ENCODE results near the gene PRKAR2B. TPM values are rescaled to one million over a fixed set of nuclear protein-coding genes. Genes with fewer than 3 reads are reported as not detected.

Gene PRKAR2B
- total and polyA plus RNA-seq, 4 donors = 3.5 to 15.0 (median 5.8) TPM

DNA sequence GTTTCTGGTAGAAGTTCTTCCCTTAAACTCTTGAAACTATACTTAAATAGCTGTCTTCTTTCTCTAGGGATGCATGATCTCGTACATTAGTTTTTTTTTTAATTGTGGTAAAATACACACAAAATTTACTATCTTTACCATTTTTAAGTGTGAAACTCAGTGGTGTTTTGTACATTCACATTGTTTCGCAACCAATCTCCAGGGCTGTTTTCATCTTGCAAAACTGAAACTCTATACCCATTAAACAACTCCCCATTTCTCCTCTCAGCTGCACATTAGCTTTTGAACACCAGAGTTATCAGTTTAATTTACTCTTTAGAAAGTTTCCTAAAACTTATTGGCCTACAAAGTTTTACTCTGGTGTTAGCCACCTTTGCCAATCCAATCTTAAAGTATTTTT lies 45.5 kb upstream of the PRKAR2B start:
- H3K4me3 ChIP-seq = no peak overlapping the region
- H3K27ac ChIP-seq (ENCODE audit: low read depth in 1 of 2, low read length in 1 of 2) = no peak overlapping the region
- no peak overlapping the region for H3K9ac ChIP-seq (ENCODE audit: insufficient read depth in 1 of 2, low read length in 2 of 2)
- no peaks in the 10 kb centered on the region for H3K9me3 ChIP-seq (ENCODE audit: control insufficient read depth in 4 of 4, insufficient read depth in 3 of 4, low read length in 3 of 4)
- no peaks in the 10 kb centered on the region for H3K27me3 ChIP-seq (ENCODE audit: control insufficient read depth in 3 of 3, insufficient read depth in 3 of 3, low read length in 2 of 3)
- ATAC-seq (ENCODE audit: insufficient read depth, low FRiP score) (no peak), DNase-seq (no peak)
- no peaks in the 10 kb centered on the region for H3K36me3 ChIP-seq (ENCODE audit: control insufficient read depth in 4 of 4, insufficient read depth in 4 of 4, low read length in 4 of 4)
- H3K4me1 ChIP-seq (ENCODE audit: control insufficient read depth in 5 of 5, insufficient read depth in 5 of 5, low read length in 5 of 5) = no peaks in the 10 kb centered on the region
- TF ChIP-seq CTCF (IDR thresholded peaks at IDR 0.05; ENCODE audit: control extremely low read depth, extremely low read depth) = no peak
- 77% methylated on average over 2 of the region's 2 CpGs for WGBS, 2 donors

- H3K4me1 ChIP-seq (ENCODE audit: control insufficient read depth in 5 of 5, insufficient read depth in 5 of 5, low read length in 5 of 5) = no peaks in the 10 kb centered on the region
- H3K27ac ChIP-seq (ENCODE audit: low read depth in 1 of 2, low read length in 1 of 2) = no peak overlapping the region
- ATAC-seq (ENCODE audit: insufficient read depth, low FRiP score) (no peak), DNase-seq (no peak)
- no peaks in the 10 kb centered on the region for H3K9me3 ChIP-seq (ENCODE audit: control insufficient read depth in 4 of 4, insufficient read depth in 3 of 4, low read length in 3 of 4)
- no peaks in the 10 kb centered on the region for H3K27me3 ChIP-seq (ENCODE audit: control insufficient read depth in 3 of 3, insufficient read depth in 3 of 3, low read length in 2 of 3)
- H3K4me3 ChIP-seq = no peak overlapping the region
- 97% methylated on average over 2 of the region's 2 CpGs for WGBS, 2 donors
- no peak overlapping the region for H3K9ac ChIP-seq (ENCODE audit: insufficient read depth in 1 of 2, low read length in 2 of 2)
- no peak for TF ChIP-seq CTCF (IDR thresholded peaks at IDR 0.05; ENCODE audit: control extremely low read depth, extremely low read depth)
- H3K36me3 ChIP-seq (ENCODE audit: control insufficient read depth in 4 of 4, insufficient read depth in 4 of 4, low read length in 4 of 4) = no peaks in the 10 kb centered on the region
Measured at GRCh38 chr7:107001490-107001889, 43.0 kb upstream of the PRKAR2B start.

DNA sequence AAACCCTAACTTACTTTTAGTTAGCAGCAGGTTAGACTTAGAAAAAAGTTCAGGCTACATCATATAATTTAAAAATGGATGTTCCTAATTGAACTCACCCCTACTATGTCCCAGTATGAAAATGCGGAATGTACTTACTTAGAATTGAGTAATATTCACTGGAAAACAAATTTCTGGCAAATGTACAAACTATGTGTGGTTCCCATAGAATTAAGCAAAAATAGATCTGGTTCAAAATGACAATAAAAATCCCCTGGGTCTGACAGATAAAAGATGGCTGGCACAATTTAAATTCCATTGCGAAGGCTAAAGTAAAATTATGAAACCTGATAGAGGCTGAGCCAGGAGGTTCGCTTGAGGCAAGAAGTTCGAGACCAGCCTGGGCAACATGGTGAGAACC lies 42.4 kb upstream of the PRKAR2B start:
- TF ChIP-seq CTCF (IDR thresholded peaks at IDR 0.05; ENCODE audit: control extremely low read depth, extremely low read depth) = no peak
- ATAC-seq (ENCODE audit: insufficient read depth, low FRiP score) (no peak), DNase-seq (peak in 1 of 3 donors; percentile 51)
- H3K4me3 ChIP-seq = no peak overlapping the region
- H3K27ac ChIP-seq (ENCODE audit: low read depth in 1 of 2, low read length in 1 of 2) = no peak overlapping the region
- H3K9ac ChIP-seq (ENCODE audit: insufficient read depth in 1 of 2, low read length in 2 of 2) = no peak overlapping the region
- H3K27me3 ChIP-seq (ENCODE audit: control insufficient read depth in 3 of 3, insufficient read depth in 3 of 3, low read length in 2 of 3) = no peaks in the 10 kb centered on the region
- H3K9me3 ChIP-seq (ENCODE audit: control insufficient read depth in 4 of 4, insufficient read depth in 3 of 4, low read length in 3 of 4) = no peaks in the 10 kb centered on the region
- H3K36me3 ChIP-seq (ENCODE audit: control insufficient read depth in 4 of 4, insufficient read depth in 4 of 4, low read length in 4 of 4) = no peaks in the 10 kb centered on the region
- 89 to 93% methylated on average over 4 of the region's 4 CpGs for WGBS, 2 donors
- no peaks in the 10 kb centered on the region for H3K4me1 ChIP-seq (ENCODE audit: control insufficient read depth in 5 of 5, insufficient read depth in 5 of 5, low read length in 5 of 5)

- H3K9ac ChIP-seq (ENCODE audit: insufficient read depth in 1 of 2, low read length in 2 of 2) = no peak overlapping the region
- DNase-seq (no peak), ATAC-seq (ENCODE audit: insufficient read depth, low FRiP score) (no peak)
- WGBS, 2 donors = 73 to 92% methylated on average over 3 of the region's 3 CpGs
- no peak overlapping the region for H3K4me3 ChIP-seq
- H3K27me3 ChIP-seq (ENCODE audit: control insufficient read depth in 3 of 3, insufficient read depth in 3 of 3, low read length in 2 of 3) = no peaks in the 10 kb centered on the region
- no peak overlapping the region for H3K27ac ChIP-seq (ENCODE audit: low read depth in 1 of 2, low read length in 1 of 2)
- TF ChIP-seq CTCF (IDR thresholded peaks at IDR 0.05; ENCODE audit: control extremely low read depth, extremely low read depth) = no peak
- H3K9me3 ChIP-seq (ENCODE audit: control insufficient read depth in 4 of 4, insufficient read depth in 3 of 4, low read length in 3 of 4) = no peaks in the 10 kb centered on the region
- H3K36me3 ChIP-seq (ENCODE audit: control insufficient read depth in 4 of 4, insufficient read depth in 4 of 4, low read length in 4 of 4) = no peaks in the 10 kb centered on the region
- H3K4me1 ChIP-seq (ENCODE audit: control insufficient read depth in 5 of 5, insufficient read depth in 5 of 5, low read length in 5 of 5) = no peaks in the 10 kb centered on the region
Measured at GRCh38 chr7:107002529-107002998, 41.9 kb upstream of the PRKAR2B start.
